ENCODE measurements around the gene ZNF350.
A peak's percentile ranks its signal among the peaks of the same experiment; 100 is the strongest.
"Not testable (repeated sequence)": the region's sequence is repeated elsewhere in the genome, so short reads cannot be mapped to it uniquely, and the experiment has no call there.

Gene ZNF350

DNA sequence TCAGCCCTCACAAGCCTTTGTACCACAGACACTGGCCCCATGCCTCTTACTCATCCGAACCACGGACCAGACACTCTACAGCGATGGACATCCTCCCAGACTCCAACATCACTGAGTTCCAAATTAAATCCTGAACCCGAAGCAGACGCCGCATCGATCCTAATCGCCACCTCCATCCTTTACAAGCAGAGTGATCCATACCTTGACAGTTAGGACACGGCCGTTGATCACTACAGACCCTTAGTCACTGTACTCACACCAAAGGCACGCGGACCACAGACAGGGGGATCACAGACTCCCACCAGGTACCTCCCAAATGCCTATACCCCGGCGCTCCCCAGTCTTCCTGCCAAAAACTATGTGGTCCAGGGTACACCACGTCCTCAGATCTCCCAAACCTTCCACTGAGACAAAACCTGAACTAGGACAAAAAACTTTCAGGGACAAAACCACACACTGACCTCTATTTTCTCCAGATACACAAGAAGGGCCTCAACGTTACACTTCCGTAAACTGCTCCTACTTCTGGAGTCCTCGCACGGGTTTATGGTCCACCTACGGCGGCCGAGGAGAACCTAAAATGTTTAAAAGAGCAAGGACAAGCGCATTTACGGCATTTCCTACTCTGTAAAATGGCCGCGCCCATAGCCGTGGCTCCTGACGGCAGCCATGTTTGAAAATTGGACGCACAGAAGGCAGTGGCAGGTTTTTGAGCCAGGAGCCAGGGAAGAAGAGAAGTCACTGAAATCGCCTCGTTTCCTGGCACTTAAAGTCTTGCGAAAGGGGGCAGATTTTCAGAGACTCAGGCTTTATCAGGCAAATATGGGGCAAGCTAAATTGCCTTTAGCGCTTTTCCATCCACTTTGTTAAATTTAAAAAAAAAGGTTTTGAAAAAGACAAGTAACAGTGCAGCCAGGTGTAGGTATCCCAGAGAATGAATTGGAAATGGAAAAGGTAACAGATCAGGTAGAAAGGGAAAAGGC lies at the start of gene ZNF350:
Gene ZNF350, minus strand, starts transcription at position 532 of the 983 bp plus-strand sequence. CDS start 12,480 bp downstream, outside the sequence.
- DNase-seq = peak; percentile 87

DNA sequence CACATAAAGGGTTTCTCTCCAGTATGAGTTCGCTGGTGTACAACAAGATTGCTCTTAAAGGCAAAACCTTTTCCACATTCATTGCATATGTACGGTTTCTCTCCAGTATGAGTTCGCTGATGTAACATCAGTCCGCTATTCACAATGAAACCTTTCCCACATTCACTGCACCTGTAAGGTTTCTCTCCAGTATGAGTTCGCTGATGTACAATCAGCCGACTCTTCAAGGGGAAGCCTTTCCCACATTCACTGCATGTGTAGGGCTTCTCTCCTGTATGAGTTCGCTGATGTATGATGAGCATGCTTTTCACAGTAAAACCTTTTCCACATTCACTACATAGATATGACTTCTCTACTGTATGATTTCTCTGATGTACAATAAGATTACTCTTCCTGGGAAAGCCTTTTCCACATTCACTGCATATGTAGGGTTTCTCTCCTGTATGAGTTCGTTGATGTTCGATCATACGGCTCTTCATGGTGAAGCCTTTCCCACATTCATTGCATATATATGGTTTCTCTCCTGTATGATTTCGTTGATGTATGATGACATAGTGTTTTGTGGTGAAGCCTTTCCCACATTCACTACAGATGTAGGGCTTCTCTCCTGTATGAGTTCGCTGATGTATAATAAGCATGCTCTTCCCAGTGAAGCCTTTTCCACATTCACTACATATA lies 47.5 kb upstream of the ZNF350 start:
- DNase-seq = no peak

DNA sequence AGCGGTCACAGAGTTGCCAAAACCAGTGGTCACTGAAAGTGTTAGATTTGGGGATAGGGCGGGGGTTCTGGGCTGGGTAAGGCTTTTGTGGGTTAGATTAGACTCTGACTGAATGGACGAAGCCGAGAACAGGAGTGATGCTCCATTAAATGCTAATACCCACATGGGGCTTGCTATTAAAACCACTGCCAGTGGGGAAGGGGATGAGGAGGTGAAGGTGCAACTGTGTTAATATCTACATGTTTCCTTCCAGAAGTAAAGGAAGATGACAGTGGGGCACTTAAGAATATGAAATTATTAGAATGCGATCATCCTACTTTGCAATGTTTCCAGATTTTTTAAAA lies 42.1 kb upstream of the ZNF350 start:
- no peak for DNase-seq

DNA sequence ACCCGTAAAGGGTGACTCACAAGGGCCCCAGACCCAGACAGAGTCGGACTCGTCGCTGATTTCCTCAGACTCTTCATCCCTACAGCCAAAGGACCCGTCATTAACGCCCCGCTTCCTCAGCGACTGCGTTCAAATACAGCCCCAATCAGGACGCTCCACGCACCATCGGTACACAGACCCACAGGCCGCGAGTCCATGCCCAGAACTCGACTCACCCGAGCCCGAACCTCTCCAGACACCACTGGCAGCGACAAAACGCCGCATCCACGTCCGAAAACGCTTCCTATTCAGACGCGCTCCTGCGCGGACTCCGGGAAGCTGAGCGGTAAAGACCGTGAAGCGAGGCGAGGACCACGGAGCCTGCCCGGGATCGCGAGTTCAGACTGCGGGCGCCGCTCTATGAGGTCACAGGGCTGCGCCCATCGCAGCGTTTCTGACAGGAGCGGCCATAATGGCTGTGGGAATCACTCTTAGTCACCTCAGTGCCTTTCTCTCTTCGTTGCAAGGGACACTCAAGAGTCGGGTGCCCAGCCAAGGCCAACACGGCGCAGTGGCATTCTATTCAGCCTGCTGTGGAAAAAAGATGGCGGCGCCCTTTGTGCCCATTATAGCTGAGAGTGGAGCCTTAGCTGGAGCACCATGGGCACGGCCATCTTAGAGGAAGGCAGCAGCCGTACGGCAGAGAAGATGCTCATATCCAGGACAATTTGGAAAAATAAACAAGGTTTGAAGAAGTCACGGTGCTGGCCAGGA lies 41.6 kb upstream of the ZNF350 start, which contains the start of gene ZNF614:
Gene ZNF614, minus strand, starts transcription at position 353 of the 753 bp plus-strand sequence. CDS start 2,634 bp downstream, outside the sequence.
- DNase-seq = peak; percentile 82

DNA sequence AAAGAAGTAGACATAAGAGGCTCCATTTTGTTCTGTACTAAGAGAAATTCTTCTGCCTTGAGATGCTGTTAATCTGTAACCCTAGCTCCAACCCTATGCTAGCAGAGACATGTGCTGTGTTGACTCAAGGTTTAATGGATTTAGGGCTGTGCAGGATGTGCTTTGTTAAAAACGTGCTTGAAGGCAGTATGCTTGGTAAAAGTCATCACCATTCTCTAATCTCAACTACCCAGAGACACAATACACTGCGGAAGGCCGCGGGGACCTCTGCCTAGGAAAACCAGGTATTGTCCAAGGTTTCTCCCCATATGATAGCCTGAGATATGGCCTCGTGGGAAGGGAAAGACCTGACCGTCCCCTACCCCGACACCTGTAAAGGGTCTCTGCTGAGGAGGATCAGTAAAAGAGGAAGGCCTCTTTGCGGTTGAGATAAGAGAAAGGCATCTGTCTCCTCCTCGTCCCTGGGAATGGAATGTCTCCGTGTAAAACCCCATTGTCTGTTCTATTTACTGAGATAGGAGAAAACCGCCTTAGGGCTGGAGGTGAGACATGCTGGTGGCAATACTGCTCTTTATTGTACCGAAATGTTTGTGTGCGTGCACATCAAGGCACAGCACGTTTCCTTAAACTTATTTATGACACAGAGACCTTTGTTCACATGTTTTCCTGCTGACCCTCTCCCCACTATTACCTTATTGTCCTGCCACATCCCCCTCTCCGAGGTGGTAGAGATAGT lies 39.8 kb upstream of the ZNF350 start:
- DNase-seq = not testable (repeated sequence)

DNA sequence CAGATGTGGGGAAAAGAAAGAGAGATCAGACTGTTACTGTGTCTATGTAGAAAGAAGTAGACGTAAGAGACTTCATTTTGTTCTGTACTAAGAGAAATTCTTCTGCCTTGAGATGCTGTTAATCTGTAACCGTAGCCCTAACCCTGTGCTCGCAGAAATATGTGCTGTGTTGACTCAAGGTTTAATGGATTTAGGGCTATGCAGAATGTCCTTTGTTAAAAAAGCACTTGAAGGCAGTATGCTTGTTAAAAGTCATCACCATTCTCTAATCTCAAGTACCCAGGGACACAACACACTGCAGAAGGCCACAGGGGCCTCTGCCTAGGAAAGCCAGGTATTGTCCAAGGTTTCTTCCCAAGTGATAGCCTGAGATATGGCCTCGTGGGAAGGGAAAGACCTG lies 37.8 kb upstream of the ZNF350 start:
- DNase-seq = not testable (repeated sequence)

DNA sequence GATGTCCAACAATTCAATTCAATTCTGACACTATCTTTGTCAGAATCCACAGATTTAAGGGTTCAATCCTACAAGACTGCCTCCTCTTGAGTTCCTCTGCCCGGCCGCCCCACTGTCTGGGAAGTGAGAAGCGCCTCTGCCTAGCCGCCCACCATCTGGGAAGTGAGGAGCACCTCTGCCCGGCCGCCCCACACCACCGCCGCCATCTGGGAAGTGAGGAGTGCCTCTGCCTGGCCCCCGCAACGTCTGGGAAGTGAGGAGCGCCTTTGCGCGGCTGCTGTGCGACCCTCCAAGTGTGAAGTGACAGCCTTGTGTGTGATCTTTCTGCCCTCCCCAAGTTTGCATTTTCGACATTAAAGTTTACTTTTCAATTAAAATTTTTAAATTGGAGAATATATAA lies 35.6 kb upstream of the ZNF350 start:
- no peak for DNase-seq

DNA sequence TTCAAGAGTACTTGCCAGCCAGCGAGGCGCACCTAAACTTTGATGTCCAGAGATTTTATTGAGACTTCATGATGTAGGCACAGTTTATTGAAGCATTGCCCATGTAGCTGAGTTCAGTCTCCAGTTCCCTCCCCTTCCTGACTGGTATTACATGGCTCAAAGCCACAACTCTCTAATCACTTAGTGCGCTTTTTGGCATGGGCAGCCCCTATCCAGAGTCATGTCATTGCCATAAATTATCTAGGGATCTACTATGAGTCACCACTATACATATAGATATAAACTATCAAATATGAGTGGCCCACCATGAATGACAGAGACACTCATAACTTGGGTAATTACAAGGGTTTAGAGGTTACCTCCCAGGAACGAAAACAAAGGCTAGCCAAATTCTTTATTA lies 33.9 kb upstream of the ZNF350 start:
- no peak for DNase-seq

DNA sequence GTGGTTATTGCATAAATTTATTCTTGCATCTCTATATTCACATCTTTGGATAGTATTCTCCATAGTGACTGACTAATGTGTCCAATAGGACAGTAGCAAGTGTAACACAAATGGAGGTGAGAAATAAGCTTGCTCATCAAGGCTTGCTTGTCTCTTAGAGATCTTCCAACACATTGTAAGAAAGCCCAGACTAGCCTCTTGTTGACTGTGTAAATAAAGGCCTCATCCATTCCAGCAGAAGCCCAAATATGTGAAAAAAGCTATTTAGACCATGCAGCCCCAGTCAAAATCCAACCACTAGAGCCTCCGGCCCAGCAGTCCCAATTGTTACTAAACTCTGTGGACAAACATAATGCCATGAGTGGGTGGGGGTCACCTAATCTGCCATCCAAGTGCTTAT lies 24.0 kb upstream of the ZNF350 start:
- no peak for DNase-seq

DNA sequence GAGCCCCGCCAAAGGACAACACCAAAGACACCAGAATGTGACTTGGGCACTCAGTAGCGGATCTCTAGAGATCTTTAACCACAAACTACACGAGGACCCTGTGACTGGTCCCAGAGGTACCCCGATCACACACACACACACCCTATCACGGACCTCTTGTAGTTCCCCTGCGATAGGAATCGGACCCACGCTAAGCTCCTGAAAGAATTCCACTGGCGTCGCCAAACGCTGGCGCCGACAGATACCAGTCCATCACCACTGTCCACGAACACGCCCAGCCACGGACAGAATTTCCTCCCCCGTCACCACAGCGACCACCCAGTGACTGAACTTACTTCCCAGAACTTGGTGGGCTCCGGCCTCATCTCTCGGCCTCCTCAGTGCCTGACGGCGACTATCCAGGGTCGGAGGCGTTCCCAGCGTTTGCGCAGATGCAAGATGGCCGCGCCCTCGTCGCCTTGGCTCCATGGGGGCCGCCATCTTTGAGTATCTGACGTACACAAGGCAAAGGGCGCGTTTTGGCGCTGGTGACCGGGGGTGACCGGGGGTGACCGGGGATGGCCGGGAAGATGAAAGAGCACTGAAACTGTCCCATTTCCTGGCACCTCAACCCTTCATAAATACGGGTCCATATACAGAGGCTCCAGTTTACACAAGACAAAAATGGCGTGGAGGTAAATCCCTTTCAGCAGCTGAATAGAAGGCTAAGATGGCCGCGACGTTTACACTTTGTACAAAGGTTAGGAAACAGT lies 21.3 kb upstream of the ZNF350 start, which contains the start of gene ZNF615:
Gene ZNF615, minus strand, starts transcription at position 406 of the 752 bp plus-strand sequence. CDS start 4,500 bp downstream, outside the sequence.
- peak; percentile 84 for DNase-seq

DNA sequence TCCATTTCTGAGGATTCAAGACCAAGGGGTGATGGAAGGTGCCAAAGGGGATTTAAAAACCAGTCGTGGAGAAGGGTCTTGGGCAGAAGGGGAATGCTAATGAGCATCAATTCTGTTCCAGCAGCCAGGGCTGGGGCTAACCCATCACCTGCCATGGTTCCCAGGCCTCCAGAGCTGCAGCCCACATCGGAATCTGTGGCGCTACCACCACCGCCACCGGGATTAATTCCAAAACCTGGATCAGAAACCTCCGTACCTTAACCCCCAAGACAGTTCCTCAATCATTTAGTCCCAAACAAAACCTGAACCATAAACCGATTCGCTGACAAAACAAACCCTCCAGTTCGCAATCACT lies 20.8 kb upstream of the ZNF350 start:
- no peak for DNase-seq

DNA sequence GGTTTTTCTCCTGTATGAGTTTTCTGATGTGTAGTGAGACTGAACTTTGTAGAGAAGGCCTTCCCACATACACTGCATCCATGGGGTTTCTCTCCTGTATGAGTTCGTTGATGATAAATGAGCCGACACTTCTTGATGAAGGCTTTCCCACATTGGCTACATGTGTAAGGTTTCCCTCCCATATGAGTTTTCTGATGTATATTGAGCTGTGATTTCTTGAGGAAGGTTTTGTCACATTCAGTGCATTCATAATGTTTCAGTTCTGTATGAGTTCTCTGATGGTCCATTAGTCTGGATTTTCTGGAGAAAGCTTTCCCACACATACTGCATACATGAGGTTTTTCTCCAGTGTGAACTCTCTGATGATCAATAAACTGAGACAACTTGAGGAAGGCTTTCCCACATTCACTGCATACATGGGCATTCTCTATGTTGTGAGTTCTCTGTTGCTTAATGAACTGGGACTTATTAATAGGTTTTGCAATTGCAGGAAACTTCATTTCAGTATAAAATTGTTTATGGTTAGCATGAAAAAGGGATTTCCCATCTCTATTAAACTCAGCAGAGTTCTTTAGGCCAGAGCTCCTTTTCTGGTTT lies 7.5 kb upstream of the ZNF350 start:
- no peak for DNase-seq

DNA sequence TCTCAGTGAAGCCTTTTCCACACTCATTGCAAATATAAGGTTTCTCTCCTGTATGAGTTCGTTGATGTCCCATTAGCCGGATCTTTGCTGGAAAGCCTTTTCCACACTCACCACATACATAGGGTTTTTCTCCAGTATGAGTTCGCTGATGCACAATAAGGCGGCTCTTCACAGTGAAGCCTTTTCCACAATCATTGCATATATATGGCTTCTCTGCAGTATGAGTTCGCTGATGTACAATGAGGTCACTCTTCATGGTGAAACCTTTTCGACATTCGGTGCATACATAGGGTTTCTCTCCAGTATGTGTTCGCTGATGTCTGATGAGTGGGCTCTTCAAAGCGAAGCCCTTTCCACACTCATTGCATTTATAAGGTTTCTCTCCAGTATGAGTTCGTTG lies 6.8 kb upstream of the ZNF350 start:
- DNase-seq = no peak

DNA sequence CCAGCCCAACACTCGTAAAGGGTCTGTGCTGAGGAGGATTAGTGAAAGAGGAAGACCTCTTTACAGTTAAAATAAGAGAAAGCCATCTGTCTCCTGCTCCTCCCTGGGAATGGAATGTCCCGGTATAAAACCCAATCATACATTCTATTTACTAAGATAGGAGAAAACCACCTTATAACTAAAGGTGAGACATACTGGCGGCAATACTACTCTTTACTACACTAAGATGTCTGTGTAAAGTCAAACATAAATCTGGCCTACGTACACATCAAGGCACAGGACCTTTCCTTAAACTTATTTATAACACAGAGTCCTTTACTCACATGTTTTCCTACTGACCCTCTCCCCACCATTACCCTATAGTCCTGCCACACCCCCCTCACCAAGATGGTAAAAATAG lies 3.3 kb downstream of the ZNF350 start:
- no peak for DNase-seq

DNA sequence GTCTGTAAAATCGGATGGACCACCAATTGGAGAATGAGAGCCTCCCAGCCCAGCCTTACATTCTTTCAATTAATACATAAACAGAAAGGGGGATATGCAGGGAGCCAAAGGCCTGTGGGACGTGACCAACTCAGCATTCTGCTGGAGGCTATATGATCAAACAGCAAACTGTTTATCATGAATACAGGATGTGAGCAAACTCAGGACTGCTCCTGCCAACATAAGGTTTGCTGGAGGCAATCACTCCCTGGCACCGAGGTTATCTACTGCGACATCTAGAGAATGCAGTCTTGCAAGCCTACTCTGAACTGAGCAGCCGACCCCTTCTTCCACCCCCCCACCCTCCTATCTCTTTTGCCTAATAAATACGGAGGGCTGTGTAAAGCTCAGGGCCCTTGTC lies 5.7 kb downstream of the ZNF350 start:
- DNase-seq = not testable (repeated sequence)

DNA sequence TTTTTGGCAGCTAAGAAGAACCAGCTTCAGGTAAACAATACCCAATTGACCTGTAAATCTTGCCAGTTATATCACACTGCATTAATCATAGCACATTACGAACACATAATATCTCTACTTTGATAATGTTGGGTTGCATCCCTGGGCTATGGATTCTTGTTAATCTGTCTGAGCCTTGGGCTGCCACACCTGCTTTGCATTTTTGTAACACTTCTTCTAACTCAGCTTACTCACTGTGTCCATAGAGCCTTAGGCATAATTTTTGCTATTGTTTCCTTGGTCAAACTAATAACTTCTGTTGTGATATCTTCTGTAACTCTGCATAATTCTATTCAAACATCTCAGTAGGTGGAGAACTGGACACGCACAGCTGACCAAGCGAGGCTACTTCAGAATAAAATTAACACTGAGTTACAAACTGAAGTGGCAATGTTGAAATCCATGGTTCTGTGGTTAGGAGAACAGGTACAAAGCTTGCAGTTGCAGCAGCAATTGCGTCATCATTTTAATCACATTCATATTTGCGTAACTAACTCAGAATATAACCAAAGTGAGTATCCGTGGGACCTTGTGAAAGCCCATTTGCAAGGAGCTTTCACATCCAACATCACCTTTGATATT lies 6.4 kb downstream of the ZNF350 start:
- DNase-seq = no peak

DNA sequence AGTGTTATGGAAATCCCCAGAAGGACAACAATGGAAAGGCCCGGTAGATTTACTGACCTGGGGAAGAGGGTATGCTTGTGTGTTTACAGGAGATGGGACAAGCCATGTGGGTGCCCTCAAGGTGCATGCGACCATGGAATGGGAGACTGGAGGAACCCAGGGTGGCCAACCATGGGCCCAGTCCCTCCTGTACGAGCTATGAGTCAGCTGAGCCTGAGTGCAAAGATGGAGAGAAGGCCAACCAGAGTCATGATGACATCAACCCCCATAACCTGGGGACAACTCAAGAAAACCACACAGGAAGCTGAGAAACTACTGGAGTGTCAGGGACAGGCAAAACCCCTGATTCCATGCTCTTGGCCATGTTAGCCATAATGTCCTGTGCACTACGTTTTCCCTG lies 7.8 kb downstream of the ZNF350 start:
- no peak for DNase-seq

DNA sequence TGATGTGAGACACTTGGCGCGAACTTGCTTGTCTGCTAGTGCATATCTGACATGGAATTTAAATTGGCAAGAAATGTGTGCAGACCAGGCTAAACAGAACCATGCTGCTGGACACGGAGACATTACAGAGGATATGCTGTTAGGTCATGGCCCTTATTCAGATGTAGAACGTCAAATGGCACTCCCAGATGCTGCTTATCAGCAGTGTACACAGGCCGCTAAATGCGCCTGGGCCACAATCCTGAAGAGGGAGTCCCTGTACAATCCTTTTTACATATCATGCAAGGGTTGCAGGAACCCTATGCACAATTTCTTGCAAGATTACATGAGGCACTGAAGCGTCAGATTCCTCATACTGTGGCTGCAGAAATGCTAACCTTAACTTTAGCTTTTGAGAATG lies 9.3 kb downstream of the ZNF350 start:
- no peak for DNase-seq

DNA sequence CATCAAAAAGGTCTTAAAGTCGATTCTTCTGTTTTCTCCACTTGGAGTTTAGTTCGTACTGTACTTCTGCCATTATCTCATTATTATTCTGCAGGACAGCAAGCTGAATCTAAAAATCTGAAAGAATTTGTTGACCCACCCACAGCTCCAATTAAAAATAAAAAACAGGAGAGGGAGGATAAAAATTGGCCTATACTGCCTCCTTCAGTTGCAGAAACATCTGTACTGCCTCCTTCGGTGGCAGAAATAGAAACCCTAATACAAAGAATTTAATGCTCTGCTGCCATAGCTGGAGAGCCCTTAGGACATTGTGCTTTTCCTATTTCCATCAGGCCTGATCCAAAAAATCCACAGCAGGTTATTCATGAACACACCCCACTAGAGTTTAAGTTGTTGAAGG lies 9.8 kb downstream of the ZNF350 start:
- no peak for DNase-seq

DNA sequence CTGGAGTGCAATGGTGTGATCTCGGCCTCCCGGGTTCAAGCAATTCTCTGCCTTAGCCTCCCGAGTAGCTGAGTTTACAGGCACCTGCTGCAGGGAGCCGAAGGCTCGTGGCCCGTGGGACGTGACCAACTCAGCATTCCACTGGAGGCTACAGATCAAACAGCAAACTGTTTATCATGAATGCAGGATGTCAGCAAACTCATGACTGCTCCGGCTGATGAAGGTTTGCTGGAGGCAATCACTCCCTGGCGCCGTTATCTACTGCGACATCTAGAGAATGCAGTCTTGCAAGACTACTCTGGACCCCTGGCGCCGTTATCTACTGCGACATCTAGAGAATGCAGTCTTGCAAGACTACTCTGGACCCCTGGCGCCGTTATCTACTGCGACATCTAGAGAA lies 10.9 kb downstream of the ZNF350 start:
- not testable (repeated sequence) for DNase-seq

DNA sequence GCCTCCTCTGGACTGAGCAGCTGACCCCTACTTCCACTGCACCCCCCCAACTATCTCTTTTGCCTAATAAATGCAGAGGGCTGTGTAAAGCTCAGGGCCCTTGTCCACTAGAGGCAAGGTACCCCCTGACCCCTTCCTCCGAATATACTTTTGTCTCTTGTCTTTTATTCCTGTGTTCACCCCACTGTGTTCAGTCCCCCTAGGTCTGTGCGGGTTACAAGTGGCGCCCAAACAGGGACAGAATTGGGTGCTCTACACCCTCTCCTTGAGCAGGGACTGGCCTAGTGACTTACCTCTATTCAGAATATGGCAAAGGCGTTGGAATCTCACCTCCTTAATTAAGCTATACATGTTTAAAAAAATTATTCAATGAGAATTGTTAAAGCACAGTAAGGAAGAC lies 15.0 kb downstream of the ZNF350 start:
- DNase-seq = no peak
